Measurements from ENCODE around the gene COL1A1.

- TF ChIP-seq CTCF (IDR thresholded peaks at IDR 0.05): no peak
- no peak for TF ChIP-seq POLR2A (IDR thresholded peaks at IDR 0.05)
- TF ChIP-seq EP300 (IDR thresholded peaks at IDR 0.05): no peak
Observed at GRCh38 chr17:50186661-50187393, 14.6 kb downstream of the COL1A1 start.

Measured in ovary (tissue), 3 donors.